KOPT-K1 (cell line): ENCODE data around the gene OBP2B.

Experiments used
- H3K27ac ChIP-seq: fragments of 200-600 bp; sonication (generic); 2 replicates; pipeline ENCODE4 v1.5.1; 2016; ENCODE audit warnings: antibody characterized with exemption, mild to moderate bottlenecking, low read depth, low read length; ENCODE audit not compliant: poor library complexity, severe bottlenecking
- H3K36me3 ChIP-seq: fragments of 200-600 bp; sonication (generic); 2 replicates; pipeline ENCODE4 v1.5.1; 2017; ENCODE audit warnings: antibody characterized with exemption, mild to moderate bottlenecking, low read length, moderate library complexity; ENCODE audit not compliant: insufficient read depth
- H3K9me3 ChIP-seq: fragments of 200-600 bp; sonication (generic); 2 replicates; pipeline ENCODE4 v1.5.1; 2017; ENCODE audit warnings: antibody characterized with exemption, low read length, mild to moderate bottlenecking; ENCODE audit not compliant: insufficient read depth, poor library complexity, severe bottlenecking

The OBP2B gene

DNA sequence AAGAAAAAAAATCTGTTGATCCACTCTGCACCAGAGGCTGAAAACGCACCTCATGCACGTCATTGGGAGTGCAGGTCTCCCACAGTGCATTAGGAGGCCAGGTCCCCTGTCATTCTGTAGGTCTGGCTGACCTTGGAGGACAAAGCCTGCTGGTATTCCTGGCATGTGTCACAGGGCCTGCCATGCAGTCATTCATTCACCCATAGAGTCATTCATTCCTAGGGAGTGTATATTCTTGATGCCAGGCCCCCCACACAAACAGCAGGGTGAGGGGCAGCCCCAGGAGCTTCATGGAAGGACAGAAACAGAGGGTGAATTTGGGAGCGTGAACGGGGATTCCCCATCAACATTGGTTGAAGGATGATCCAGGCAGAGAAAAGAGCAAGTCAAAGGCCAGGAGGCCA lies 47.5 kb downstream of the OBP2B start:
- H3K27ac ChIP-seq, result no peak overlapping the region
- H3K36me3 ChIP-seq, result no peaks in the 10 kb centered on the region
- H3K9me3 ChIP-seq, result no peaks in the 10 kb centered on the region

DNA sequence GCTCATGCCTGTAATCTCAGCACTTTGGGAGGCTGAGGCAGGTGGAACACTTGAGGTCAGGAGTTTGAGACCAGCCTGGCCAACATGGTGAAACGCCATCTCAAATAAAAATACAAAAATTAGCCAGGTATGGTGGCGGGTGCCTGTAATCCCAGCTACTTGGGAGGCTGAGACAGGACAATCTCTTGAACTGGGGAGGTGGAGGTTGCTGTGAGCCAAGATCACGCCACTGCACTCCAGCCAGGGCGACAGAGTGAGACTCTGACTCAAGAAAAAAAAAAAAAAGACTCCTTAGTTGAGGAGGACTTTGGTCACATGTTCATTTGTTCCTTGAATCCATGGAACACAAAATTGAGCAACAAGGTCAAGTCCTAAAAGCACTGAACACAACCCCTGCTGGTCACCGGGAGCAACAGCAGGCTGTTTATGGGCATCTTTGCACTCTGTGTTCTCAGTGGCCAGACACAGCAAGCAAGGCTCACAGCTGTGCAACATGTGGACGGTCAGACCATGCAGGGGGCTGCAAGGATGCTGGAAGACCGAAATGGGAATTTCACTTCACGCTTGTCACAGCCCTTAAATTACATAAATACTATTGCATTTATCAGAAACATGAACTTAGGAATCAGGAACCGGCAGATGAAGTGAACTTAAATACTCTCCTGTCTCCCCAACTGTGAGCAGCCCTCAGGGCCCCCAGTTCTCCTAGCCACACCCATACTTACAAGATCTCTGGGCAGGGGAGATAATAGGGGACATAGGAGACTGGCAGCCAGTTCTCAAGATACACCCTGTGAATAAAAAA lies 48.1 kb downstream of the OBP2B start:
- Histone ChIP-seq H3K36me3 (no peaks in the 10 kb centered on the region), H3K9me3 (no peaks in the 10 kb centered on the region), H3K27ac (no peak overlapping the region)

GRCh38 chr9:133158695-133159094 lies 50.4 kb downstream of the OBP2B start:
- Histone ChIP-seq H3K36me3 (no peaks in the 10 kb centered on the region), H3K9me3 (no peaks in the 10 kb centered on the region)

More at GRCh38 chr9:133158695-133159094, 50.4 kb downstream of the OBP2B start:
- no peak overlapping the region for H3K27ac ChIP-seq
